Stimulated activated CD8-positive, alpha-beta memory T cell treated with anti-CD3 and anti-CD28 coated beads, Interleukin-15, amount 100 ng/mL, for 1 hour (primary cell): Measurements from ENCODE around the gene SUPT3H.

ENCODE experiments used
- DNase-seq: peaks from one replicate; pipeline ENCODE4 v3.0.0-alpha.2; 2020; ENCODE audit warnings: low read depth

Gene SUPT3H

GRCh38 chr6:45377554-45378333 is at the start of gene SUPT3H:
Gene SUPT3H (minus strand): TSS chr6:45377934.
- DNase-seq = peak; percentile 78

DNA sequence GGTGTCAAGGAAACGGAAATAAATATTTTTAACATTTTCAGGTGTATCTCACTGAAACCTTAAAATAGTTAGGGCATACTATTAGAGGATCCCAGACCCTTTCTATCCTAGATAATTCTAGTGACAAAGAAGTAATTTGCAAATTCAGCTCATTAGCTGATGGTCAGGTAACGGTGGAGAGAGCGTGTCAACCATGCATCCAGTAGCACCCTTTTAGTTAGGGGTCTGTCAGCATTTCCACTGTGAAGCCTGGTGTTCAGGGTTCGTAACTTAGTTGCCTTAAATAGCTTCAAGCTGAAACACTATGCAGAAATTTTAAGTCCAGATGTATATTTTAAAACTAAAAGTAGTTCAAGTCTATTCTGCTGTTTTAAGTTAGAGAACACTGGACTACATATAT is 48.5 kb upstream of the SUPT3H start:
- DNase-seq = no peak

DNA sequence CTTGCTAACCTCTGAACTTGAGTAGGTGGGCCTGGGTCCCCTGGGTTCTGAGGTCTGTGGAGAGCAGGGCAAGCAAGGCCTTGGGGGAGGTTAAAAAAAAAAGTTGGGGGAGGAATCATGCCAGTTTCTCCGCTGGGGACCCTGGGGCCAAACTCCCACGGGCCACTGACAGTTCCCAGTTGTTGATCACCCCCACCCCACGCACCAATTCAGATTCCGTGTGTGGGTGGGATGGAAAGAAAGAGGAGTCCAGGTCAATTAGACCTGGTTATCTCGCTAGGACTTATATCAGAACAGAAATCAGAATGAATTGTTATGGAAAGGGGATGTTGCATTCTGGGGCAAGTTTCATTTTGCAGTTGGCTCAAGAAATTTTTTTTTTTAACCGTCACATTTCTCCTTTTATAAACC is 46.7 kb upstream of the SUPT3H start:
- DNase-seq = no peak

DNA sequence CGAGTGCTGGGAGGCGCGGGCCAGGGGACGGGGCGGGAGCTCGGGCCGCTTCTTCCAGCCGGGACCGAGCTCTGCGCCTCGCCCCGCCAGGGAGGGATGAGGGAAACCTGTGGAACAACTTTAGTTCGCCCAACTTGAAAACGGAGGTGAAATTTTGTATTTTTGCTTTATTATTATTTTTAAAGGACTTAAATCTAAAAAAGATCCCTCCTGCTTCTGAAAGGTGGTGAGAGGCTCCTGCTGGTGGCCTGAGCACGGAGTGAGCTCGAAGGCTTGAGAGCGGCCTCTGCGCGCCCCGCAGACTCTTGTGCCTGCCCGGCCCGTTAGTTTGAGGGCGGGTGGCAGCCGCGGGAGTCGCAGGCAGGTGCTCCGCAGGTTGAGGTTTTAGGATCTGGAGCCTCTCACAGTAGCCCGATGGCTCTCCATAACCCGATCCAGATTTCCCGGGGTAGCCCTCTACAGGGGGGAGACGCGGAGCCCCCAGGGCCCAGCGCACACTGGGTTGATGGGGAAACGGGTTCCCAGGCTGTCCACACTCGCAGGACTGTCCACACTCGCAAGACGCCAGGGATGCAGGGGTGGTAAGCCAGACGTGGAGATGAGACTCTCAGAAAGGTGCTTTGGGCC is 46.2 kb upstream of the SUPT3H start:
- DNase-seq = no peak

GRCh38 chr6:45423111-45423823 is 45.5 kb upstream of the SUPT3H start:
- no peak for DNase-seq

DNA sequence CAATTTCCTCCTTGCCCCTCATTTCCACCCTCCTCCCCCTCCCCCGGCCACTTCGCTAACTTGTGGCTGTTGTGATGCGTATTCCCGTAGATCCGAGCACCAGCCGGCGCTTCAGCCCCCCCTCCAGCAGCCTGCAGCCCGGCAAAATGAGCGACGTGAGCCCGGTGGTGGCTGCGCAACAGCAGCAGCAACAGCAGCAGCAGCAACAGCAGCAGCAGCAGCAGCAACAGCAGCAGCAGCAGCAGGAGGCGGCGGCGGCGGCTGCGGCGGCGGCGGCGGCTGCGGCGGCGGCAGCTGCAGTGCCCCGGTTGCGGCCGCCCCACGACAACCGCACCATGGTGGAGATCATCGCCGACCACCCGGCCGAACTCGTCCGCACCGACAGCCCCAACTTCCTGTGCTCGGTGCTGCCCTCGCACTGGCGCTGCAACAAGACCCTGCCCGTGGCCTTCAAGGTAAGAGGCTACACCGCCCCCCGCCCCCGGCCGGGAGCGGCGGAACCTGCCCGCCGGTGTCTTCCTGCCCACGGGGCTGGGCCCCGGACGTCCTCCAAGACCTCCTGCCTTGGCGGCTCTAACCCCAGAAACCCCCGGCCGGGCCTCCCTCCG is 44.9 kb upstream of the SUPT3H start:
- no peak for DNase-seq

DNA sequence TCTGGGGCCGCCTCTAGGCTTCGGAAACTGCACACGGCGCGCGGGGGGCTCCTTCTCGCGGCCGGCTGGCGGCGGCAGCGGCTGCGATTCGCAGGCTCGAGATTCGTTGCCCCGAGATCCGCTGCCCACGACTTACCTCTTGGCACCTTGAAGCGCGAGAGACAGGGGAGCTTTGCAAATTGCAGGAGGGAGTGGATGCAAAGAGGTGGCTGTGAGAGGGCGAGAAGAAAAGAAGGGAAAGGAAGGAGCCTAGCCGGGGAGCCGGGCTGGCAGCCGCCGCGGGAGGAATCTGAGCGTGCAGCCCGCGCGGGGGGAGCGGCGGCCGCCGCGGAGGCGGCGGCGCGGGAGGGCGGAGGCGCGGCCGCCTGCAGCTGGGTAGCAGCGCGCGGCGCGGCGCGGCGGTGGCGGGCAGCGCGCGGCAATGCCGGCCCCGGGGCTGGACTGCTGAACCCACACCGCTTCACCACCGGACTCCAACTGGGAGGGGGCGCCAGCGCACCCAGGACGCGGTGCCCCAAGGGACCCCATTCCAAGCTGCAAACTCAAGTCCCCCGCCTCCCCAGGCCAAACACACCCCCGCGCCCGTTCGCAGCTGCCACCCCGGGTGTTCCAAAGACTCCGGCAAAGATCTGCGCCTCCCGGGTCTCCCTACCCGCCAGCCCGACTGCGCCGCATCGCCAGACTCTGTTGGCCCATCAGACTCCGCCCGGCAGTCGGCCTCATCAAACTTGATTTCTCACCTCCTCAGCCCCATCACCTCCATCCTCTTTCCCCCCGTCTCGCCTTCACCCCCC is 44.2 kb upstream of the SUPT3H start:
- DNase-seq = no peak

GRCh38 chr6:45420909-45421708 is 43.4 kb upstream of the SUPT3H start:
- no peak for DNase-seq

DNA sequence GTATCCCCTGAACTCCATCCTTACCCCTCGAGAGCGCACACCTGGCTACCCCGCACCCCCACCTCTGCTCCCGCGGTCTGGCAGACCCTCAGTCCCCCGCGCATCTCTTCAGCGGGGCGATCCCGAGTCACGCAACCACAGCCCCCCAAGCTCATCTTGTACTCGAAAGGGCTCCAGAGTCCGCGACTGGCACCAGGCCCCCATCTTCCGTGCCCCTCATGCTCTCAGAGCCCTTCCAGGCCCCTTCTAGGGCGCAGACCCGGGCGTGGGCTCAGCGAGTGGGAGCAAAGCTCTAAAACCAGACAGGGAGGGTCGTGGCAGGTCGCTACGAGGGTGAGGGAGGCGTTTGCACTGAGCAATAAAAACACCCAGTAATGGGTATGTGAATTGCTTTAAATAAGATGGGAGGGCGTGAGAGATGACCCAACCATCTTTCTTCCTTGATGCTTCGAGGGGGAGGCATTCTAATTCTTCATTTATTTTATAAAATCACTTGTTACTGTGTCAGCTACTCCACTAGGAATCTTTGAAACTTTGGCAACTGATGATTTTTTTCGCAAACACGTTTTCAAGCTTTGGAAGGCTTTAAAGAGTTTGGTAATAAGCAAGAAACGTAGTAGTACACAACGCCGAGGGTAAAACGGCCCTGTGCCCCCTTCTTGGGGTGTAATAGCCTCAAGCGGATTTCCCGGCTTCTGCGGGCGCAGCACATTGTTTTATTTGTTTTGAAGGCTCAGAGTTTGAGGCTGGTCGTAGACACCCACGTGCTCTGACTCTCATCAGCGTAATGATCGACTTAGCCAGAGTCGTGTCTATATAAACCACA is 42.6 kb upstream of the SUPT3H start:
- DNase-seq = no peak

DNA sequence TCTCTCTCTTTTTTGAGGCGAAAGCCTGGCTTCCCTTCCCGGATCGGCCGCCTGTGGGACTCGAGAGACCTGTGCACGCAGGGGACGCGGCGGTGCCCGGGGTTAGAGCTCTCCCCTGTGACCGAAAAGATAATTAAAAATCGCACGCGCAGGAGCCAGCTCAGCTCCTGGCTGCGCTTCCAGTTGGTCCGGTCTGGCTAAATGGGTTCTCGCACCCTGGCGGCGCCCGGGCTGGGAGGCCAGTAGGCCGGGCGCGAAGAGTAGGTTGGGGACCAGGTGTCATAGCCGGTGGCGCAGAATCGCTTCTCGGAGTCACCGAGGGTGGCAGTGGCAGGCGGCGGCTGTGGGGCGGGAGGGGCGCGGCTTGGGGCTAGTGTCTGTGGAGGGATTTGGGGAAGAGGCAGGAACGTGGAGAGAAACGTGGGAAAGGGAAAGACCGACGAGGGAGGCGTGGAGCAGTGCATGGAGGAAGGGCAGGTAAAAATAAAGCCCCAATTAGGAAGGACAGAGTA is 41.9 kb upstream of the SUPT3H start:
- no peak for DNase-seq

GRCh38 chr6:45417436-45417835 is 39.7 kb upstream of the SUPT3H start:
- no peak for DNase-seq

GRCh38 chr6:45416700-45417099 is 39.0 kb upstream of the SUPT3H start:
- DNase-seq = no peak

- DNase-seq = no peak
Observed at GRCh38 chr6:45415788-45416518, 38.2 kb upstream of the SUPT3H start.

DNA sequence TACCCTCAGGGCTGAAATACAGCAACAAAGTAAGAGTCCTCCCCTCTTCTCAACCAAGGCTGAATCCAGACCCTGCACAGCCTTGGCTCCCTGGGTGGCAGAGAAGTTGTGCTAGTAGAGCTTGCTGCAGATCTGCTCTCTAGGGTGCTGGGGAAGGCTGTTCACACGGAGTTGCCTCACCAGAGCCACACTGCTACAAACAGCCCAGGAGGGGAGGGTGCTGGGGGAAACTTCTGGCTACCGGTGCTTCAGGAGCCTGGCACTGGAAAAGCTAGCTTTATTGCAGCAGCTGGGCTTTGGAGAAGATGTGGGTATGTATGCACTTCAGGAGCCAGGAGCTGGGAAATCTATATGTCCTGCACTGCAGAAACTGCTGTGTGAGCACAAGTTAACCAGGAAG is 37.6 kb upstream of the SUPT3H start:
- DNase-seq = no peak

GRCh38 chr6:45411959-45412358 is 34.2 kb upstream of the SUPT3H start:
- DNase-seq = no peak

DNA sequence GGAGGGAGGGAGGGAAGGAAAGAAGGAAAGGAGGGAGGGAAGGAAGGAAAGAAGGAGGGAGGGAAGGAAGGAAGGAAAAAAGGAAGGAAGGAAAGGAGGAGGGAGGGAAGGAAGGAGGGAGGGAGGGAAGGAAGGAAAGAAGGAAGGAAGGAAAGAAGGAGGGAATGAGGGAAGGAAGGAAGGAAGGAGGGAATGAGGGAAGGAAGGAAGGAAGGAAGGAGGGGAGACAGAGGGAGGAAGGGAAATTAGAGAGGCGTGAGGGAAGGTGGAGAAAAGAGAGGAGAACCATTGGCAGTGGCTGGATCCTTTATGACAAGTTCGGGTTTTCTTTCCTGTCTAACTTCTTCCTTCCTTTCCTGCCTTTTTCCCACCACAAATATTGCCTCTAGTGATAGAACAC is 22.3 kb upstream of the SUPT3H start:
- DNase-seq = no peak

DNA sequence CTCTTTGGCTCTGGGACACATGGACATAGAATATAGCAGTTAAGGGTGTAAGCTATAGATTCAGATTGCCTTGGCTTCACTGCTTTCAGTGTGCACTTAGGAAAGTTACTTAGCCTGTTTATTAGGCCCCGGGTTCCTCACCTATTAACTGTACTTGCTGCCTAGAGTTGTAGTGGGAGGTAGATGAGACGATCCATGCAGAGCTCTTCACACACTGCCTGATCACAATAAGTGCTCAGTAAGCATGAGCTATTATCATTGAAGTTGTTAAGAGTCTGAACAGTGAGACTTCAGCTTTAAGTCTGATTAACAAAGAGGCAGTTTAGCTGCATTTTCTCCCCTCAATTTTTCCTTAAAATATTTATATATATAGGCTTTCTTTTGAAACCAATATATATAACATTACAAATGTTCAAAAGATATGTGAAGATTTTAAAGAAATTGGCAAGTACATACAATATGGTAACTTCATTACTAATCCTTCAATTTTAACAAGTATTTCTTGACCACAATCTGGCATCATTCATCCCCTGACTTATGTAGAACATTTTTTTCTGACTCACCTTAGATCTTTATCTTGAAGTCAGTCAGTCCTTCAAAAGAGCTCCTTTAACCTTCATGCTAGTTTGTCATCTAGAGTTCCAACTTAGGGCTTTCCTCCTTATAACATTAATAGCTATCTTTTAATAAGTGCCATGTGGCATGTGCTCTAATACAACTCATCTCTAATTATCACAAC is 20.5 kb upstream of the SUPT3H start:
- no peak for DNase-seq

DNA sequence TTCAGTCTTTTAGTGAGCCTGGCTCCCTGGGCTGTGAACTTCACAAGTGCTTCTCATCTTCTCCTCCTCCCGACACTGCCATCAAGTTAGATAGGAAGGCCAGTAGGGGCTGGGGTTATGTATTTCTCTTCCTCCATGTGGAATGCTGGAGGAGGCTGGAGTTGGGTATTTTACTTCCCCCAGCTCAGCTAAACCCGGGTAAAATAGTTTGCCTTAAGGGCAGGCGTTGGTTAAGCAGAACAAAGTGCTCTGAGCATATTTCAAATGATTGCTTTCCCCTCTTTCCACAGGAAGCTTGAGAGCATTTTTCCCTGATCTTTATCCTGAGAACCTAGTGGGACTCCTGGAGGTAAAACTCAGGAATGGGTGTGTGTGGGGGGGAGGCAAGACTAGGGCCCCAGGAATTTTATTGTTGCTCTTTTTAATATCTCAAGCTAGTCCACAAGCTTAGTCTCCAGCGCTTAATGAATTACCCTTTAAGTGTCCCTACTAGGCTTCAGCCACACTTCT is 16.9 kb upstream of the SUPT3H start:
- DNase-seq = no peak
